Activated T-helper 2 cell treated with anti-CD3 and anti-CD28 coated beads, Interferon-gamma antibody, Interleukin-2, Interleukin-4, amounts not matched to agents 10 μg/mL and 5 μg/mL and 100 μg/mL, durations not matched to agents 14 hours and 24 hours and 36 hours (primary cell): Measurements from ENCODE around the gene C1orf35. TPM values are rescaled to one million over a fixed set of nuclear protein-coding genes. Genes with fewer than 3 reads are reported as not detected.

Experiments used
- DNase-seq: peaks from one replicate; pipeline ENCODE4 v3.0.0; 2021; ENCODE audit warnings: low spot score
- H3K27ac Mint-ChIP-seq: one replicate; pipeline ENCODE4 v1.8.0; 2021; ENCODE audit warnings: mixed read lengths
- H3K27me3 Mint-ChIP-seq: one replicate; pipeline ENCODE4 v1.8.0; 2021; ENCODE audit warnings: low read depth, mixed read lengths
- H3K36me3 Mint-ChIP-seq: one replicate; pipeline ENCODE4 v1.8.0; 2021; ENCODE audit warnings: low read depth, mixed read lengths
- H3K4me1 Mint-ChIP-seq: one replicate; pipeline ENCODE4 v1.8.0; 2021; ENCODE audit warnings: low read depth, mixed read lengths
- H3K4me3 Mint-ChIP-seq: one replicate; pipeline ENCODE4 v1.8.0; 2021; ENCODE audit warnings: low read depth, mild to moderate bottlenecking, moderate library complexity, mixed read lengths
- H3K9me3 Mint-ChIP-seq: one replicate; pipeline ENCODE4 v1.8.0; 2021; ENCODE audit warnings: mixed read lengths
- intact Hi-C: fragments of 100-400 bp; cut with micrococcal nuclease; formaldehyde crosslinking; loops from one replicate; pipeline ENCODE4 v1.15.1; 2023
- total RNA-seq: library from RNA; stranded (reverse); gene quantifications from 2 replicates; pipeline ENCODE4 v1.2.3, GENCODE V29; 2022

C1orf35 gene
- total RNA-seq, 1 donor from 2014 or later: 24.5 TPM

- Mint-ChIP-seq H3K27ac (no peak overlapping the region), H3K4me1 (peaks cover 8% of the 10 kb centered on the region), H3K9me3 (no peaks in the 10 kb centered on the region), H3K27me3 (no peaks in the 10 kb centered on the region), H3K4me3 (no peak overlapping the region), H3K36me3 (no peaks in the 10 kb centered on the region)
- DNase-seq: no peak
- intact Hi-C loops: no loop called here
Observed at GRCh38 chr1:228074954-228075730, 28.0 kb downstream of the C1orf35 start.

GRCh38 chr1:228073857-228074545 is 29.1 kb downstream of the C1orf35 start:
- no peaks in the 10 kb centered on the region for H3K9me3 Mint-ChIP-seq
- intact Hi-C loops: no loop called here

GRCh38 chr1:228073061-228073856 is 29.9 kb downstream of the C1orf35 start:
- Mint-ChIP-seq H3K27ac (no peak overlapping the region), H3K4me3 (no peak overlapping the region), H3K4me1 (no peaks in the 10 kb centered on the region), H3K9me3 (no peaks in the 10 kb centered on the region), H3K27me3 (no peaks in the 10 kb centered on the region), H3K36me3 (no peaks in the 10 kb centered on the region)
- DNase-seq: no peak
- intact Hi-C loops: no loop called here

More at GRCh38 chr1:228073857-228074545, 29.1 kb downstream of the C1orf35 start:
- Mint-ChIP-seq H3K27me3 (no peaks in the 10 kb centered on the region), H3K27ac (no peak overlapping the region), H3K4me3 (no peak overlapping the region), H3K4me1 (peaks cover 5% of the 10 kb centered on the region), H3K36me3 (no peaks in the 10 kb centered on the region)
- DNase-seq: no peak

GRCh38 chr1:228072658-228073043 is 30.5 kb downstream of the C1orf35 start:
- Mint-ChIP-seq H3K27ac (no peak overlapping the region), H3K9me3 (no peaks in the 10 kb centered on the region), H3K4me1 (no peaks in the 10 kb centered on the region), H3K4me3 (no peak overlapping the region), H3K36me3 (no peaks in the 10 kb centered on the region), H3K27me3 (no peaks in the 10 kb centered on the region)
- DNase-seq: no peak
- intact Hi-C loops: no loop called here

GRCh38 chr1:228071839-228072657 is 31.1 kb downstream of the C1orf35 start:
- Mint-ChIP-seq H3K9me3 (no peaks in the 10 kb centered on the region), H3K4me3 (no peak overlapping the region), H3K27me3 (peaks cover 3% of the 10 kb centered on the region), H3K36me3 (no peaks in the 10 kb centered on the region), H3K27ac (no peak overlapping the region), H3K4me1 (no peaks in the 10 kb centered on the region)
- DNase-seq: no peak
- intact Hi-C loops: no loop called here

- Mint-ChIP-seq H3K27me3 (peaks cover 8% of the 10 kb centered on the region), H3K36me3 (no peaks in the 10 kb centered on the region), H3K4me3 (no peak overlapping the region), H3K27ac (no peak overlapping the region), H3K9me3 (no peaks in the 10 kb centered on the region), H3K4me1 (no peaks in the 10 kb centered on the region)
- DNase-seq: no peak
- intact Hi-C loops: no loop called here
Observed at GRCh38 chr1:228070851-228071250, 32.3 kb downstream of the C1orf35 start.

- Mint-ChIP-seq H3K4me3 (no peak overlapping the region), H3K9me3 (no peaks in the 10 kb centered on the region), H3K27me3 (peaks cover 8% of the 10 kb centered on the region), H3K4me1 (no peaks in the 10 kb centered on the region), H3K36me3 (no peaks in the 10 kb centered on the region), H3K27ac (no peak overlapping the region)
- intact Hi-C loops: no loop called here
- DNase-seq: no peak
Observed at GRCh38 chr1:228070173-228070572, 33.0 kb downstream of the C1orf35 start.

- peaks cover 8% of the 10 kb centered on the region for H3K27me3 Mint-ChIP-seq
- H3K9me3 Mint-ChIP-seq: no peaks in the 10 kb centered on the region
- no peaks in the 10 kb centered on the region for H3K36me3 Mint-ChIP-seq
- no peaks in the 10 kb centered on the region for H3K4me1 Mint-ChIP-seq
- intact Hi-C loops: no loop called here
- H3K27ac Mint-ChIP-seq: no peak overlapping the region
- DNase-seq: no peak
- H3K4me3 Mint-ChIP-seq: no peak overlapping the region
Observed at GRCh38 chr1:228068359-228068758, 34.8 kb downstream of the C1orf35 start.

GRCh38 chr1:228066891-228067654 is 36.1 kb downstream of the C1orf35 start:
- Mint-ChIP-seq H3K9me3 (no peaks in the 10 kb centered on the region), H3K36me3 (no peaks in the 10 kb centered on the region), H3K27ac (no peak overlapping the region), H3K27me3 (peaks cover 8% of the 10 kb centered on the region), H3K4me1 (no peaks in the 10 kb centered on the region), H3K4me3 (no peak overlapping the region)
- intact Hi-C loops: no loop called here
- DNase-seq: no peak

- intact Hi-C loops: no loop called here
- Mint-ChIP-seq H3K9me3 (no peaks in the 10 kb centered on the region), H3K4me3 (no peak overlapping the region), H3K27ac (no peak overlapping the region), H3K36me3 (no peaks in the 10 kb centered on the region), H3K27me3 (peaks cover 8% of the 10 kb centered on the region), H3K4me1 (no peaks in the 10 kb centered on the region)
- DNase-seq: no peak
Observed at GRCh38 chr1:228066416-228066815, 36.7 kb downstream of the C1orf35 start.

GRCh38 chr1:228065543-228066347 is 37.4 kb downstream of the C1orf35 start:
- H3K27me3 Mint-ChIP-seq: peaks cover 14% of the 10 kb centered on the region
- peaks cover 3% of the 10 kb centered on the region for H3K4me1 Mint-ChIP-seq
- intact Hi-C loops: no loop called here
- H3K9me3 Mint-ChIP-seq: no peaks in the 10 kb centered on the region
- H3K27ac Mint-ChIP-seq: no peak overlapping the region
- H3K36me3 Mint-ChIP-seq: no peaks in the 10 kb centered on the region
- no peak for DNase-seq
- H3K4me3 Mint-ChIP-seq: no peak overlapping the region
